Measurements from ENCODE around the gene SLC35A3.
"Not testable (repeated sequence)": the region's sequence is repeated elsewhere in the genome, so short reads cannot be mapped to it uniquely, and the experiment has no call there.

SLC35A3 gene

DNA sequence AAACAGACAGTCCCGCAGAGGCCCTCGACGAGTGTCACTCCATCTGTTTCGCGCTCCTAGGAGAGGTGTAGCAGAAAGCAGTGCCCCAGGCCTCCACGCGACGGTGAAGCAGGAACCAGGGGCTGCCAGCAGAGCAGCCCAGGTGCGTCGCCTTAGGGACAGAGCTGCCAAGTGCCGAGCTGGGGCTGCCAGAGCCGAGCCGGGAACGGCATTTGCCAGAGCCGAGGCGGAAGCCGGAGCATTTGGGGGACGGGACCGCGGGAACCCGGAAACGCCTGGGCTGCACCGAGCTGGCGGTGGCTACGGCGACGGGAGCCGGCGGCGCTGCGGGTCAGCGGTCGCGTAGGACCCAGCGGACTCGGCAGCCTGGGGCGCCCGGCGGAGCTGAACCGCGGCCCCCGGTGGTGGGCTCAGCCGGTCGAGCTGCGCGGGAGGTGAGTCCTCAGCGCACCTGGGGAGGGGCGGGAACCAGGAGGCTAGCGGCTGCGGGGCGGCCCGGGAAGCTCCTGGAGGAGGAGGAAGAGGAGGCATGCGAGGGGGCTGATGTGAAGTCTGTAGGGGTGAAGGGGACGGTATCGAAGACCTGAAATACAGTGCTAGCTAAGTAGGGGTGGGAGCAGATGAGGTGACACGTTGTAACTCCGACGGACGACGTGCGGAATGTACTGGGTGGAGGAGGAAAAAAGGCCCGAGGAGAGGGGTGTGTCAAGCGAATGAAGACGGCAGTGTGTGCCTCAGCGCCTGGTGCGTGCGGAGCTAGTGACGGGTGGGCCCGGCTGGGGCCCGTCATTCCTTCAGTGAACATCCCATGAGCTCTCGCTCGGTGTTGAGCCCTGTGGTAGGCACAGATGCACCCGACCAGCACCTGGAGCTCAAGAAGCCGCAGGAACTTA, at the start of gene SLC35A3:
SLC35A3 (plus strand) TSS at position 268 of the 893 bp plus-strand sequence. CDS start 23,559 bp downstream, outside the sequence.
- peak; percentile 81 for DNase-seq

DNA sequence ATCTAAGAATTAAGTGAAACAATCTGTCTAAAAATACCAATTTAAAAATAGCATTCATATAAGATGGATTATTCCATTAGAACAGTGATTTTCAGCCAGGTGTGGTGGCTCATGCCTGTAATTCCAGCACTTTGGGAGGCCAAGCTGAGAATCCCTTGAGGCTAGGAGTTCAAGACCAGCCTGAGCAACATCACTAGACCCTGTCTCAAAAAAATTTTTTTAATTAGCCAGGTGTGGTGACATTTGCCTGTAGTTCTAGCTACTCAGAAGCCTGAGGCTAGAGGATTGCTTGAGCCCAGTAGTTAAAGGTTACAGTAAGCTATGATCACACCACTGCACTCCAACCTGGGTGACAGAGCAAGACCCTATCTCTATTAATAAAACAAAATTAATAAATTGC, 35.0 kb upstream of the SLC35A3 start:
- no peak for DNase-seq

DNA sequence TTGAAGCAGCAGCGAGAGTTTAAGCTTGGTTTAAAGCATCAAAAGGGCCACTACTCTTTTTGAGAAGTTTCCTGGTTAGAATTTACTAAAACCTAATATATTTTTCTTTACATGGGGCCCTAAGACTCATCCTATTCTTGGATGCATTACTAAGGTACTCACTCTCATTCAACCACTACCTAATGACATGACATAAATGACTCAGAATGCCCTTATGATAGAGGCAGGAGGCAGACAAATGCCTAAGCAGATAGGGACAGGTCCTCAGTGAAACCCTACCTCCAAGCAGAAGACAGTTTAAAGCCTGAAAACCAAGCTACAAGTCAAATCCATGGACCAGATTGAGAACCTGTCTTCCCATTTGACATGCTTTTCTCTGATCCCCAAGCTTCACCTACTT, 34.3 kb upstream of the SLC35A3 start:
- DNase-seq = no peak

DNA sequence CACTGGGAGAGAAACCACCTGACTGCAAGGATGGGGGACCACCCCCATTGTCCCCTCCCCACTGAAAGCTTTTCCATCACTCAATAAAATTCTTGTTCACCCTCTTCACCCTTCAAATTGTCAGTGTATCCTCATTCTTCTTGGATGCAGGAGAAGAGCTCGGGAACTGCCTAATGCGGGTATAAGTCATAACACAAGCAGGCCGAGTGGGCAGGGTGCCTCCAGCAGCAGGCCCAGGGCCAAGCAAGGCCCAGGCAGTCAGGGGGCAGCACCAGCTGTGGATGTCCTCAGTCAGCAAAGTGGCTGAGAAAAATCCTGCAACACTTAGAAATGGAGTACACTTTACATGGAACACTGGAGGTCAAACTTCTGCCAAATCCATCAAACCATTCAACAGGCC, 33.7 kb upstream of the SLC35A3 start:
- DNase-seq = no peak

- no peak for DNase-seq
Observed at GRCh38 chr1:99942723-99943122, 27.1 kb upstream of the SLC35A3 start.

DNA sequence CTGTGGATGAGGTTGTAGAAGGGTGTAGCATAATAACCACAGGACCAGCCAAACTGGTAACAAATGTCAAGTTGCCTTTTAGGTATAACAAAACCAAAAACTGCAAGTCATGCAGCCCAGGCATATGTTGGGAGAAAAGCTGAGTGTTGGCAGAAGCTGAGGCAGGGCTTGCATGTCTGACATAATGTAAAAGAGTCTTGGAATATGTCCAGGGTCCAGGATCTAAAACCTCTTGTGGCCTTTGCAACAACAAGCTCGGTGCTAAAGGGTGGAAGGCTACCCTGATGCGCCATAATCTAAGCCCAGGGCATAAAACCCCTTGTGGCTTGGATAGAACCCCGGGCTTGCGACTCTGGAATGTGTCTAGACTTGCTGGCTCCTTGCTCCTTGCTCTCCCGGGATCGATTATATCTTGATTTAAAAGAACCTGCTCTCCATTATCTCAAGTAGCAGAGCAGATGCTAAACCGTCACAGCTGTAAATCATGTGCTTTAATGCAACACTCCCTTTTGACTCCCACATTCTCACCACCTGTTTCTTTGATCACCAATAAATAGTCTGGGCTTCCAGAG, 26.5 kb upstream of the SLC35A3 start:
- no peak for DNase-seq

GRCh38 chr1:99944192-99944591, 25.6 kb upstream of the SLC35A3 start:
- DNase-seq = no peak

DNA sequence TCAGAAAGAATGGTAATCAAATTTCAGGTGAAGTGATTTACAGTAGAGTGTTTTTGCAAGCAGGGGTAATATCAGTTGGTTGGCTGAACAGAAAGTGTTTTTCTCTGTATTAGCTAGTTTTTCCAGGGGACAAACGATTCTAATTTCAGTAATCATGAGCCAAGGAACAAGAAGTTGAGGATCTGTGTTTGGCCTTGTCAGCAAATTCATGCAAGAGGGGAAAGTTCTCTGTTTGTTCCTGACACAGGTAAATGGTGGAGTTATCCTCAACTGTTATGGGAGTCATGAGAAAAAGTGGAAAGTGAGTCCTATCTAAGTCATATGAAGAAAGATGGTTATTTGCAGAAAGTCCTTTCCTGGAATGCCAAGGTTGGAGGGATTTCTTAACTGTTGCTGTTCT, 24.6 kb upstream of the SLC35A3 start:
- no peak for DNase-seq

DNA sequence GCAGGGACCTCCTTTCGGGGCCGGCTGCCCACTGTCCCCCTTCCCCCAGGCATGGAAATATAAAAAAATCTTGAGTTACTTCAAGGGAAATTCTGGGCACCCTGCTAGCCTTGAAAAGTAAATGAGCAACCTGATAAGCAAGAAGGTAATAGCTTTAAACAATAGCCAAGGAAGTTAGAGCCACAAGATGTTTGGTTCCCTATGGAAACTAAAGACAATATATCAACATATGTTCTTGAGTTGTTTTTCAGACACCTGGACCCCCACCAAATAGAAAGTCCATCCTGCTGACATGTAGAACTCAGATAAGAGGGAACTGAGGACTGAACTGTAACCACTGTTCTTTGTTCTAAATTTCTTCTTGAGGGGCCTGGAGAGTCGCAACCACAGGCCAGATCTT, 19.3 kb upstream of the SLC35A3 start:
- DNase-seq = no peak

DNA sequence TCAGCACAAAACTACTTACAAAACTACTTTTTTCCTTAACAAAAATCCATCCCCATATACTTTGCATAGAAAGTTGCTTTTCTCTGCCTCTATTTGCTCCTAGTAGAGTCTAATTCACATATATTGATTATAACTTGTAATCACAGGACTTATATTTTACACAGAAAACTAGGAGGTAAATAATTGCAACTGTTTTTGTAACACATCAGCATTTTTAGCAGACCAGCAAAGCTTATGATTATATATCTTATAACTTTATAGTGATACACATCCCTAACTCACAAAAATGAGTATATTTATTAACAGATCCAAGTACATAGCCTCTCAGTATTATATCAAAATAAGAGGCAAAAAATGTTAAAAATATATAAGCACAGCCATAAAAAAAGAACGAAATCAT, 17.3 kb upstream of the SLC35A3 start:
- no peak for DNase-seq

DNA sequence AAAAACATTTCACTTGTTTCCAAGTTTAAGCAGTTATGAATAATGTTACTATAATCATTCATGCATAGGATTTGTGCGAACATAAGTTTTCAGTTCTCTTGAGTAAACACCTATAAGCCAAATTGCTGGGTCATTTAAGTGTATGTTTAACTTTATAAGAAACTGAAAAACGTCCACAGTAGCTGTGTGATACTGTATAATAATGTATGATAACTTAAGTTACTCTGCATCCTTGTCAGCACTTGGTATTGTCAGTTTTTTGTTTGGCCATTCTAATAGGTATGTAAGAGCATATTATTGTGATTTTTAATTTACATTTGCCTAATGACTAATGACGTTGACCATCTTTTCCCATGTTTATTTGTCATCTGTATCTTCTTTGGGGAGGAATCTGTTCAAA, 14.4 kb upstream of the SLC35A3 start:
- DNase-seq = no peak

DNA sequence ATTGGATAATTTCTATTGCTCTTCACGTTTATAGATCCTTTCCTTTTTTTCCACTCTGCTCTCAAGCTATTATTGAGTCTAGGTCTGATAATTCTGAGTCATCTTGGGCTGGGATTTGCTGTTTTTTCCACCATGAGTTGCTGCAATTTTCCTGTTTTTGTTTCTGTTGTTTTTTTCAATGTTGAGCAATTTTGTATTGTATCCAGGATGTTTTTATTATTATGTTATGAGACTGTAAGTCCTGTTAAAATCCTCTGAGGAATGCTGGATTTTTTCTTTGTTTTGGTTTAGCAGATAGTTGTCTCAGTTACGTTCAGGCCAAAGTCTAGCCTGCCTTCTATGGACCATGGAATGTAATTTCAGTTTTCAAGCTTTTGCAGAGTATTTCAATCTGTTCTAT, 13.0 kb upstream of the SLC35A3 start:
- DNase-seq = no peak

GRCh38 chr1:99957818-99958217, 12.0 kb upstream of the SLC35A3 start:
- DNase-seq = no peak

DNA sequence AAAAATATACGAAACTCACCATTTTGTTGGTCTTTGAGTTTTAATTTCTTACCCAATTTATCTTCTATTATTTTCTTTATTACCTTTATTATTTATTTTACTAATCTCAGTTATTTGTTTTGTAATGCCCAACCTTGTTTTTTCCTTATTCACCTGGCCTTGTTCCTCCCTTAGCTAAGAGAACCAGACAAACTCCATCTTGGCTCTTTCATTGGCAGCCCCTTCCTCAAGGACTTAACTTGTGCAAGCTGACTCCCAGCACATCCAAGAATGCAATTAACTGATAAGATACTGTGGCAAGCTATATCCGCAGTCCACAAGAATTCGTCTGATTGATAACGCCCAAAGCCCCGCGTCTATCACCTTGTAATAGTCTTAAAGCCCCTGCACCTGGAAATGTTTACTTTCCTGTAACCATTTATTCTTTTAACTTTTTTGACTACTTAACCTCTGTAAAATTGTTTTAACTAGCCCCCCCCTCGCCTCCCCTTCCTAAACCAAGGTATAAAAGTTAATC, 10.5 kb upstream of the SLC35A3 start:
- not testable (repeated sequence) for DNase-seq

- DNase-seq = not testable (repeated sequence)
Observed at GRCh38 chr1:99960260-99960659, 9.5 kb upstream of the SLC35A3 start.

GRCh38 chr1:99963041-99963795, 6.6 kb upstream of the SLC35A3 start:
- no peak for DNase-seq

DNA sequence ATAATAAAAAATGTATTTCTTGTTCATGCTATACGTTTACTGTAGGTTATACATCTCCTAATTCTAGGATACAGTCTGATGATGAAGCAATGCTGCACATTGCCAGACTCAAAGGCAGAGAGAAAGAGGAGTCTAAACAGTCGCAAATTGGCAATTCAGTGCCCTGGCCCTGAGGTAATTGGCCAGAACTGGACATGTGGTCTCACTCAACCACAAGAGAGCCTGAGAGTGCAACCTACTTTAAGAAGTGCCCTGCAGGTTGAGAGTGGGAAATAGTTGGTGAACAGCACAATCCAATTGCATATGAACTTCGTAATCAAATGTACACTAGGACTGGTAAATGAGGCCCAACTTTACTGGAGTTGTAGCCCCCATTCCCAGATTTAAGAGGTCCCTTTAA, 5.0 kb upstream of the SLC35A3 start:
- no peak for DNase-seq

DNA sequence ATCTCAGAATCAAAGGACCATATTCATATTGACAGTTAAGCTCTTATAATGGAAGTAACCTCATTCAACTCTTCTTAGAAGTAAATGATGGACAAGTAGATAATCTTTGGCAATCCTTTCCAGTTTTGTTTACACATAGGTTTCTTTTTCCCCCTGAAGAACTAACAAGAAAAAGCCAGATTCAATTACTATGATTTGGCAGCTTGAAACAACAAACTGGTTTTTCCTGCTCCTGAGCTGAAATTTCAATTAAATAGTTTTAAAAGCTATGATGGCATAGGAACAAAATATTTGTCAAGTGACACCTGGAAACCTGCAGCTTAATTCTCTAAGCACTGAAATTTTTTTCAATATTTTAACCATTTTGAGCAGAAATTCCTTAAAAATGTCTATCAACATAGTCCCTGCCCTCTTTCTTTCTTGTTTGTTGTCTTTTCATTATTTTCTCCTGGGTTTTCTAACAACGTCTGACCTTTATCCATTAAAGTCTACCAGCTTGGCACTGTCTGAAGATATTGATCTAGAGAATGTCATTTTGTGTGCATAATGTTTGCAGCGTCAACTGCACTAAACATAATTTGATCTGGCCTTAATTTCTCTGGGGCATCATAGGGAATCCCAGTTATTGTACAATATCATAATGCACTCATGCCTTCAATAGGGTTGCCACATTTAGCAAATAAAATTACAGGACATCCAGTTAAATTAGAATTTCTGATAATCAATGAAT, 4.0 kb upstream of the SLC35A3 start:
- DNase-seq = no peak

- no peak for DNase-seq
Observed at GRCh38 chr1:99968214-99968613, 1.6 kb upstream of the SLC35A3 start.

GRCh38 chr1:99969260-99969728, 502 bp upstream of the SLC35A3 start:
- DNase-seq = no peak

- no peak for DNase-seq
Observed at GRCh38 chr1:99970713-99971255, 988 bp downstream of the SLC35A3 start.

GRCh38 chr1:99972066-99972465, 2.3 kb downstream of the SLC35A3 start:
- not testable (repeated sequence) for DNase-seq
